GM21717 (cell line): ENCODE measurements around the gene MTF1.

Source experiments
- ATAC-seq: cut with Tn5 transposase; IDR thresholded peaks from one replicate; pipeline ENCODE4 v1.9.1; 2021; ENCODE audit warnings: mild to moderate bottlenecking, moderate library complexity; ENCODE audit not compliant: unreplicated experiment

Gene MTF1

GRCh38 chr1:37868466-37868865, 9.1 kb upstream of the MTF1 start:
- no peak for ATAC-seq

GRCh38 chr1:37867784-37868183, 8.4 kb upstream of the MTF1 start:
- ATAC-seq, result no peak

- ATAC-seq, result no peak
Measured at GRCh38 chr1:37866491-37866890, 7.1 kb upstream of the MTF1 start.

DNA sequence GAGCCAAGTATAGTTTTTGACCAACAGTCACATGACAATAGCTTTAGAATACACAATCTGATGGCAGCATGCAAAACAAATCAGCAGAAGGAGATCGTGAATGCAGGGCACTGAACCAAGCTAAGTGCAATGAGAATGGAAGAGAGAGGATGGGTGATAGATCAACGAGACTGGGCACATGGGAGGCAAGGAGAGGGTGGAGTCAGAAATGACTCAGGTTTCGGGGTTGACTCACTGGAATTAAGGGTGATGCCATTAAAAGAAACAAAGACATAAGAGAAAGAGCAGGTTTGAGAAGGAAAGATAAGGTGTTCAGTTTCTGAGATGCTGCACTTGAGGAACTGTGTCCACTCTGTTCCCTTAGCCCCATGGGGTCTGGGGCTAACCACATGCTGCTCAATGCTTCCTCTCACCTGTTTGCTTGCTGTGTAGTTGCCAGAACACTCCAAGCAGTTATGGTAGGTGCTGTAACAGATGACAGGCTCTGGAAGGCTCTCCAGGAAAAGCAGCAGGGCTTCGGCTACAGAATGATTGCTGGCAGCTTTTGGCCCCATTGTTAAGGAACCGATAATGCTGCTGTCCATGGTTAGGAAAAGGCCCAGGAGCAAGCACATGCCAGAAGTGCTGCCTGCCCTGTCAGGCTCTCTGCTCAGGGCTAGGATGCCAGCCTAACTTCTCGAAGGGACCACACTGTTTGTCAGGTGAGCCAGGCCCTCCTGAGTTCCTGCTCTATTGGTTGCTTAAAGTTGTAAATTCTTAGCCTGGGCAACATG, 6.1 kb upstream of the MTF1 start:
- ATAC-seq, result no peak

DNA sequence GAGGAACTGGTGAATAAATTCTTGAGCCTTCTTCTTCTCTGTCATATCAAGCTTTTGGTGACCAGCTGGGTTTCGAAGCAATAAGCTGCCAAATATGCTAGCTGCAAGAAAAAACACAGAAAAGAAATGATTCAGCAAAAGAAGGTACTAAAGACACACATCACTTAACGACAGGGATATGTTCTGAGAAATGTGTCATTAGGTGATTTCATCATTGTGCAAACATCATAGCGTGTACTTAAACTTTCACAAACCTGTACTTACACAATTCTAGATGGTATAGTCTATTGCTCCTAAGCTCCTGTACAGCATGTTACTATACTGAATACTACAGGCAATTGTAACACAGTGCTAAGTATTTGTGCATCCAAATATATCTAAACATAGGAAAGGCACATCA, 2.9 kb upstream of the MTF1 start:
- no peak for ATAC-seq

DNA sequence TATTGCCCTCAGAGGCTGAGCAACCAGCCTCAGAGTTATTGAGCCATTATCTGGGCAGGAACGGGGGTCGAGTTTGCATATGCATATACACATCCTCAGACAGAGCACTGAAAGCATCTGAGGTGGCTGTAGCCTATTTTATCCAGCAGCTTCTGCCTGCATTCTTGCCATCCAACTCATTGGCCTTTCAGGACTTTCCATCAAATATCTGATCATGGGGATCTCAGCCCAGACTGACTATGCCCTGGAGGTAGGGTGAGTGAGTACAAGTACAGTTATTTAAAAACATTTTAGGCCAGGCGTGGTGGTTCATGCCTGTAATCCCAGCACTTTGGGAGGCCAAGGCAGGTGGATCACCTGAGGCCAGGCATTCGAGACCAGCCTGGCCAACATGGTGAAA, 1.8 kb upstream of the MTF1 start:
- no peak for ATAC-seq

DNA sequence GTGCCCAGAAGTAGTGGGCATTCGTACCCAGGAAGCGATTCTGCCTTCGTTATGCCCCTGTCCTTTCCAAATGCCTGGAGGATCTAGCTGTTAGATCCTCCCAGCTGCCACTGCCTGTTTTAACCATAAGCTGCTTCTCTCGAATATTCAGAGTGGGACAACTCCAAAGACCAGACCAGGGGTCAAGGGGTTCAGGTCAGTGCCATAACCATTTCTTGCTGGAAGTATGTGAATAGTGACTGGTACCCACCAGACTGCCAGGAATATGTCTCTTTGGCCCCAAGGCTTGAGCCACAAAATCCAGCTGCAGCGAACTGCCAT, 914 bp upstream of the MTF1 start:
- ATAC-seq, result no peak

- no peak for ATAC-seq
Measured at GRCh38 chr1:37858931-37859506, 373 bp downstream of the MTF1 start.

DNA sequence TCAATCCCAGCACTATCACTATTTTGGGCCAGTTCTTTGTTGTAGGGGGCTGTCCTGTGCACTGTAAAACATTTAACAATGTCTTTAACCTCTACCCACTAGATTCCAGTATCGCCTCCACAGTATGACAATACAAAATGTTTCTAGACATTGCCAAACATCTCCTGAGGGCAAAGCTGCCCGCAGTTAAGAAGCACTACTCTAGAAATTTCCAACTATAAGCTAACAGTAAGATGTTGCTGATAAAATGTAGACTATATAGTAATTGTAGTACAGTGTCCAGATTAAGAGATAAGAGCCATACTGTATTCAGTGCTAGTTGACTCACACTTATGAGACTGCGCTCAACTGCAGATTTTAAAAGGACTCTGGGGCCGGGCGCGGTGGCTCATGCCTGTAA, 5.0 kb downstream of the MTF1 start:
- no peak for ATAC-seq

DNA sequence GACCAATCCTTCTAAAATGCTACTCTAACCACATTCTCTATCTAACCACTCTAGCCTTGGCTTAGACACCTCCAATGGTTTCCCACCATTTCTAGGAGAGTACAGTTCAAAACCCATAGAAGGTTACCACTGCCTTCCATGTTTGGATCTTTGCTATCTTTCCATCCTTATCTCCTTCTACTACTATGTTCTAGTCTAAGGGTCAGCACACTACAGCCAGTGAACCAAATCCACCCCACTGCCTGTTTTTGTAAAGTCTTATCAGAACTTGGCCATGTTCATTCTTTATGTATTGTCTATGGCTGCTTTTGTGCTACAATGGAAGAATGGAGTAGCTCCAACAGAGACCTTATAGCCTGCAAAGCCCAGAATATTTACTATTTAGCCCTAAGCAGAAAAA, 6.2 kb downstream of the MTF1 start:
- no peak for ATAC-seq

GRCh38 chr1:37851782-37852210, 7.6 kb downstream of the MTF1 start:
- no peak for ATAC-seq

GRCh38 chr1:37851262-37851661, 8.1 kb downstream of the MTF1 start:
- no peak for ATAC-seq

DNA sequence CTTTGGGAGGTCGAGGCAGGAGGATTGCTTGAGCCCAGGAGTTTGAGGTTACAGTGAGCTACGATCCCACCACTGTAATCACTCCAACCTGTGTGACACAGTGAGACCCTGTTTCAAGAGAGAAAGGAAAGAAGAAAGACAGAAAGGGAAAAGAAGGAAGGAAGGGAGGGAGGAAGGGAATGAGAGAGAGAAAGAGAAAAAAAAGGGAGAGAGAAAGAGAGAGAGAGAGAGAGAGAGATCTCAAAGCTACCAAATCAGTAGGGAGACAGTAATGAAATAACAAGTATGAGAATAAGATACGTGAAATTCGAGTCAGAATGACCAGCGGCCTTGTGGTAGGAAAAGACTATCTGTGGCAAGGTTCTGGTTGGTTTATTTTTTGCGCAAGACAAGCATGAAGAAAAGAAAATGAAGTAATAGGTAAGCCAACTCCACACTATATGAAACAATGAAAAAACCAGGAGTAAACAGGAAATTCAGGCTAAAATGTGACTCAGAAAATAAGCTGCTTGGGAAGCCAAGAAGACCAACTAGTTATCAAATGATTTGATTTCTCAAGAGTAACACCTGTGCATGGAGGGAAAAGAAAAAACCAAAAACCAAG, 8.9 kb downstream of the MTF1 start:
- ATAC-seq, result no peak

- no peak for ATAC-seq
Measured at GRCh38 chr1:37849480-37849879, 9.9 kb downstream of the MTF1 start.

- no peak for ATAC-seq
Measured at GRCh38 chr1:37846647-37847339, 12.6 kb downstream of the MTF1 start.

GRCh38 chr1:37845786-37846185, 13.6 kb downstream of the MTF1 start:
- ATAC-seq, result no peak

- ATAC-seq, result no peak
Measured at GRCh38 chr1:37845049-37845646, 14.2 kb downstream of the MTF1 start.

- ATAC-seq, result no peak
Measured at GRCh38 chr1:37844536-37844935, 14.9 kb downstream of the MTF1 start.

GRCh38 chr1:37841652-37842051, 17.7 kb downstream of the MTF1 start:
- ATAC-seq, result no peak

- ATAC-seq, result no peak
Measured at GRCh38 chr1:37840711-37841110, 18.7 kb downstream of the MTF1 start.

GRCh38 chr1:37839676-37840075, 19.7 kb downstream of the MTF1 start:
- no peak for ATAC-seq

DNA sequence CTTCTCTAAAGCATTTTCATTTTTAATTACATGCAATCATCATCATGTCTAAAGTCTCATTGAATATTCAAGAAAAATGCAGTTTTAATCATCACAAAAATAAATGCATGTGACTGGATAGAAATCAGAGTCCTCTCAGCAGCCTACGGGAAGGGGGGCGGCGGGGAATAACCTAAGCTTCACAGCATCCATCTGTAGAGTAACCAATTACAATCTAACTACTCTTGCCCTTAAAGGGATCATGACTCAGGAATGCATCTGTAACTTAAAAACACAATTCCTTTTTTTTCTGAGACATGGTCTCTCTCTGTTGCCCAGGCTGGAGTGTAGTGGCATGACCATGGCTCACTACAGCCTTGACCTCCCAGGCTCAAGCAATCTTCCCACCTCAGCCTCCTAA, 22.6 kb downstream of the MTF1 start:
- no peak for ATAC-seq
